Astrocyte (in vitro differentiated cells and primary cell): Measurements from ENCODE around the gene CRLF2. TPM values are rescaled to one million over a fixed set of nuclear protein-coding genes. Genes with fewer than 3 reads are reported as not detected.
"Not testable (repeated sequence)": the region's sequence is repeated elsewhere in the genome, so short reads cannot be mapped to it uniquely, and the experiment has no call there.

ENCODE experiments used
- DNase-seq: peaks from one replicate; pipeline ENCODE4 v3.0.0-alpha.2; 2010; ENCODE audit warnings: low read depth
- FAIRE-seq: peaks from 2 replicates; lab custom pipeline; 2011; peaks lifted over from hg19 to GRCh38; lab: Jason Lieb, UNC
- H2AFZ ChIP-seq: 2 replicates; pipeline ENCODE4 v1.6.0; 2012; ENCODE audit warnings: low read depth, low read length, inconsistent platforms
- H3K27ac ChIP-seq: 2 replicates; pipeline ENCODE4 v1.5.1; 2011; ENCODE audit warnings: low read depth, low read length, inconsistent platforms
- H3K27me3 ChIP-seq: 2 replicates; pipeline ENCODE4 v1.6.0; 2011; ENCODE audit warnings: low read length, inconsistent platforms; ENCODE audit not compliant: insufficient read depth
- H3K36me3 ChIP-seq: 2 replicates; pipeline ENCODE4 v1.5.1; 2011; ENCODE audit warnings: low read length, inconsistent platforms; ENCODE audit not compliant: insufficient read depth
- H3K4me1 ChIP-seq: 2 replicates; pipeline ENCODE4 v1.5.1; 2011; ENCODE audit warnings: low read length, inconsistent platforms; ENCODE audit not compliant: insufficient read depth
- H3K4me2 ChIP-seq: 2 replicates; pipeline ENCODE4 v1.6.0; 2012; ENCODE audit warnings: low read length, inconsistent platforms
- H3K4me3 ChIP-seq: 2 replicates; pipeline ENCODE4 v1.5.1; 2011; ENCODE audit warnings: low read depth, mild to moderate bottlenecking, low read length, inconsistent platforms; ENCODE audit not compliant: insufficient read depth
- H3K79me2 ChIP-seq: 2 replicates; pipeline ENCODE4 v1.6.0; 2012; ENCODE audit warnings: mild to moderate bottlenecking, low read length, inconsistent platforms; ENCODE audit not compliant: insufficient read depth
- H3K9ac ChIP-seq: 2 replicates; pipeline ENCODE4 v1.6.0; 2012; ENCODE audit warnings: mild to moderate bottlenecking, low read length, inconsistent platforms
- H3K9me3 ChIP-seq: 2 replicates; pipeline ENCODE4 v1.5.1; 2012; ENCODE audit warnings: low read depth, mild to moderate bottlenecking, low read length, inconsistent platforms; ENCODE audit not compliant: insufficient read depth
- H4K20me1 ChIP-seq: 2 replicates; pipeline ENCODE4 v1.6.0; 2012; ENCODE audit warnings: low read length, inconsistent platforms; ENCODE audit not compliant: insufficient read depth
- H3K27ac Mint-ChIP-seq: one replicate; pipeline ENCODE4 v1.8.0; 2021; ENCODE audit warnings: mild to moderate bottlenecking, mixed read lengths; ENCODE audit not compliant: unreplicated experiment
- H3K27me3 Mint-ChIP-seq: one replicate; pipeline ENCODE4 v1.8.0; 2021; ENCODE audit warnings: low read depth, mixed read lengths; ENCODE audit not compliant: unreplicated experiment
- H3K36me3 Mint-ChIP-seq: one replicate; pipeline ENCODE4 v1.8.0; 2021; ENCODE audit warnings: low read depth, mixed read lengths; ENCODE audit not compliant: unreplicated experiment
- H3K4me1 Mint-ChIP-seq: one replicate; pipeline ENCODE4 v1.8.0; 2021; ENCODE audit warnings: low read depth, mixed read lengths; ENCODE audit not compliant: unreplicated experiment
- H3K4me3 Mint-ChIP-seq: one replicate; pipeline ENCODE4 v1.8.0; 2021; ENCODE audit warnings: mild to moderate bottlenecking, moderate library complexity, mixed read lengths; ENCODE audit not compliant: unreplicated experiment
- H3K9me3 Mint-ChIP-seq: one replicate; pipeline ENCODE4 v1.8.0; 2021; ENCODE audit warnings: mild to moderate bottlenecking, mixed read lengths; ENCODE audit not compliant: unreplicated experiment
- CTCF ChIP-seq: IDR thresholded peaks from 2 replicates; pipeline ENCODE4 v1.5.1; 2011; ENCODE audit warnings: low read depth, mild to moderate bottlenecking, inconsistent platforms, low read length, moderate library complexity; ENCODE audit not compliant: insufficient read depth
- EZH2 ChIP-seq: IDR thresholded peaks from 2 replicates; pipeline ENCODE4 v1.6.1; 2012; ENCODE audit warnings: mild to moderate bottlenecking, low read length, inconsistent platforms; ENCODE audit not compliant: insufficient read depth
- total RNA-seq: library from RNA; stranded (reverse); gene quantifications from 2 replicates; pipeline ENCODE4 v1.2.1, GENCODE V29; 2021

CRLF2 gene
- total RNA-seq, 1 donor from 2014 or later, result not detected

DNA sequence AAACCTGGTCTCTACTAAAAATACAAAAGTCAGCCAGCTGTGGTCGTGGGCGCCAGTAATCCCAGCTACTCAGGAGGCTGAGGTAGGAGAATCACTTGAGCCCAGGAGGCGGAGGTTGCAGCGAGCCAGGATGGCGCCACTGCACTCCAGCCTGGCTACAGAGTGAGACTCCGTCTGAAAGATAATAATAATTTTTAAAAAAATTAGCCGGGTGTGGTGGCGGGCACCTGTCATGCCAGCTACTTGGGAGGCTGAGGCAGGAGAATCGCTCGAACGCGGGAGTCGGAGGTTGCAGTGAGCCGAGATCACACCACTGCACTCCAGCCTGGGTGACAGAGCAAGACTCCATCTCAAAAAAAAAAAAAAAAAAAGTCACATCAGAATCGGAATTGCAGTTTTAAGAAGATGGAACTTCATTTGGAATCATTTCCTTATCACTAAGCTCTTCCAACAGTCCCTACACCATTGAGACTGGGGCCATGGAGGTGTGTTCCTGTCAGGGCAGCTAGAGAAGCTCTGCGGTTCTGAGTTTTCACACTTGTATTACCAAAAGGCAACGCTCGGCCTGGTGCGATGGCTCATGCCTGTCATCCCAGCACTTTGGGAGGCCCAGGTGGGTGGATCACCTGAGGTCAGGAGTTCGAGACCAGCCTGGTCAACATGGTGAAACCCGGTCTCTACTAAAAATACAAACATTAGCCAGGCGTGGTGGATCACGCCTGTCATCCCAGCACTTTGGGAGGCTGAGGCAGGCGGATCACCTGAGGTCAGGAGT, 55.6 kb downstream of the CRLF2 start:
- not testable (repeated sequence) for H3K4me2 ChIP-seq, H3K27ac ChIP-seq, FAIRE-seq, H3K4me1 ChIP-seq, H2AFZ ChIP-seq, H3K27me3 ChIP-seq, H3K27me3 Mint-ChIP-seq, H3K79me2 ChIP-seq, H3K9me3 ChIP-seq, H3K4me3 Mint-ChIP-seq, DNase-seq, H3K27ac Mint-ChIP-seq, H4K20me1 ChIP-seq, H3K36me3 ChIP-seq, H3K4me1 Mint-ChIP-seq, H3K36me3 Mint-ChIP-seq, H3K4me3 ChIP-seq, H3K9ac ChIP-seq
- H3K9me3 Mint-ChIP-seq, result peaks cover 21% of the 10 kb centered on the region

DNA sequence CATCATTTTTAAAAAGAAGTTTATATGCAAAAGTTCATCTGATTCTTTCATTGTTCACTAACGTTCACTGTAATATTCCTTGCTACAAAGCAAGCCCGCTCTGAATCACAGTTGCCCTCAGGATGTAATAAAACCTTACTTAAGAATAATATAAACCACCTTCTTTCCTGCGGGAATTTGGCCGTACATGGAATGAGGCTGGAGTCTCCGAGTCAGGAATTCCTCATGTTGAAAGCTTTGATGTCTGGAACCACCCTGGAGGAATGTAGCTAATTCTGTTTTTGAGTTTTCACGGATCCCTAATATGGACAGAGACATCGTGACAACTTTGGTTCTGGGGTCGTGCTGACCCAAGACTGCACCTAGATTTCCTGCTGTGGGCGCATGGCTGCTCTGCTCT, 58.5 kb downstream of the CRLF2 start:
- FAIRE-seq, result no peak

DNA sequence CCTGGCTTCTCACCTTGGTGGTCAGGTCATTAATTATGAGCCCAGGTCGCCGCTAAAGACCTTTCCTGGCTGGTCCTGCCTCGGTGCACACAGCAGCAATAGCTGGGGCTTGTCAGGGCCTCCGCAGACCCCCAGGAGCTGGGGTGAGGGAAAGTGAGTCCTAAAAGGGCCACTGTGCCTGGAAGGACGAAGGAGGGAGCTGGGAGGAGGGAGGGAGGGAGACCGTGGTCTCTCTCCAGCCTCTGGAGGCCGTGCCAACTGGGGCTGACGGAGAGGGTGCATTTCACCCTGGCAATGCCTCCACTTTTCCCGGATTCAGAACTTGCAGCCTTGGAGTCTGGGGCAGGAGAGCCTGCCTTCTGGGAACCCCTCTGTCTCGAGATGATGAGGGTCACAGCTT, 60.4 kb downstream of the CRLF2 start:
- Histone ChIP-seq H3K79me2 (no peaks in the 10 kb centered on the region), H2AFZ (no peak overlapping the region), H4K20me1 (no peaks in the 10 kb centered on the region), H3K4me2 (no peak overlapping the region), H3K9me3 (no peaks in the 10 kb centered on the region), H3K27me3 (no peaks in the 10 kb centered on the region), H3K9ac (no peak overlapping the region), H3K27ac (no peak overlapping the region), H3K36me3 (no peaks in the 10 kb centered on the region), H3K4me1 (no peaks in the 10 kb centered on the region), H3K4me3 (no peak overlapping the region)
- Mint-ChIP-seq H3K27me3 (no peaks in the 10 kb centered on the region), H3K36me3 (no peaks in the 10 kb centered on the region), H3K9me3 (peaks cover 9% of the 10 kb centered on the region), H3K4me3 (no peak overlapping the region), H3K4me1 (no peaks in the 10 kb centered on the region), H3K27ac (no peak overlapping the region)
- FAIRE-seq (no peak), DNase-seq (no peak)
- TF ChIP-seq CTCF, result no peak
- TF ChIP-seq EZH2, result no peak

More for the DNA sequence above, 58.5 kb downstream of the CRLF2 start:
- H3K9me3 ChIP-seq, result no peaks in the 10 kb centered on the region
- H3K36me3 Mint-ChIP-seq, result no peaks in the 10 kb centered on the region
- H3K4me1 Mint-ChIP-seq, result no peaks in the 10 kb centered on the region
- no peak overlapping the region for H3K4me3 Mint-ChIP-seq
- no peaks in the 10 kb centered on the region for H3K79me2 ChIP-seq
- H3K4me1 ChIP-seq, result no peaks in the 10 kb centered on the region
- H2AFZ ChIP-seq, result no peak overlapping the region
- no peaks in the 10 kb centered on the region for H3K27me3 Mint-ChIP-seq
- H3K27ac Mint-ChIP-seq, result no peak overlapping the region
- no peak overlapping the region for H3K4me2 ChIP-seq
- no peak overlapping the region for H3K4me3 ChIP-seq
- H3K27me3 ChIP-seq, result no peaks in the 10 kb centered on the region
- no peak for DNase-seq
- H3K36me3 ChIP-seq, result no peaks in the 10 kb centered on the region
- no peak overlapping the region for H3K27ac ChIP-seq
- H4K20me1 ChIP-seq, result no peaks in the 10 kb centered on the region
- peaks cover 11% of the 10 kb centered on the region for H3K9me3 Mint-ChIP-seq
- TF ChIP-seq EZH2 (no peak), CTCF (no peak)
- no peak overlapping the region for H3K9ac ChIP-seq
